ENCODE measurements around the gene SERPINB1. TPM values are rescaled to one million over a fixed set of nuclear protein-coding genes. Genes with fewer than 3 reads are reported as not detected.

Gene SERPINB1
- total and polyA plus RNA-seq, 2 experiments from 2014 or later = 5.6 to 6.5 TPM

DNA sequence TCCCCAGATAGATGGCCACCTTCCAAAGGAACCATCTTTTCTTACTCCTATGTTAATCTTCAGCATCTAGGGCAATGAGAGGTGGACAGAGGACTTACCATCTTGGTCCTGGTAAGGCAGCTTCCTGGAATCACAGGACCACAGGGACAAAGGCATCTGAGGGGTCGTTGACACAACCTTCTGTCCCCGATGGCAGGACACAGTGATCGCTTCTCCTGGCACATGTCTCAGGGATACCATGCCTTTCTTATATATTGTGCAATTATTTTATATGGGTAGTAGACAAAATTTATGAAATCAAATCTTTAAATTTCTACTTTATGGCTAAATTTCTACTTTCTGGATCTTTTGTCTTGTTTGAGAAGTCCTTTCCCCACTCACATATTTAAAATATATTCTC, 20.1 kb downstream of the SERPINB1 start:
- H3F3A ChIP-seq (replicated peaks; ENCODE audit: low read depth) = no peaks in the 10 kb centered on the region
- no peak overlapping the region for H3K27ac Mint-ChIP-seq
- no peak overlapping the region for H3K27ac ChIP-seq (ENCODE audit: low read depth)
- ATAC-seq (no peak), DNase-seq (ENCODE audit: low spot score) (no peak)
- no peaks in the 10 kb centered on the region for H3K4me1 Mint-ChIP-seq
- TF ChIP-seq, protein P1, sequence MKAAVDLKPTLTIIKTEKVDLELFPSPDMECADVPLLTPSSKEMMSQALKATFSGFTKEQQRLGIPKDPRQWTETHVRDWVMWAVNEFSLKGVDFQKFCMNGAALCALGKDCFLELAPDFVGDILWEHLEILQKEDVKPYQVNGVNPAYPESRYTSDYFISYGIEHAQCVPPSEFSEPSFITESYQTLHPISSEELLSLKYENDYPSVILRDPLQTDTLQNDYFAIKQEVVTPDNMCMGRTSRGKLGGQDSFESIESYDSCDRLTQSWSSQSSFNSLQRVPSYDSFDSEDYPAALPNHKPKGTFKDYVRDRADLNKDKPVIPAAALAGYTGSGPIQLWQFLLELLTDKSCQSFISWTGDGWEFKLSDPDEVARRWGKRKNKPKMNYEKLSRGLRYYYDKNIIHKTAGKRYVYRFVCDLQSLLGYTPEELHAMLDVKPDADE (IDR thresholded peaks at IDR 0.05) = no peak
- TF ChIP-seq, protein P2, sequence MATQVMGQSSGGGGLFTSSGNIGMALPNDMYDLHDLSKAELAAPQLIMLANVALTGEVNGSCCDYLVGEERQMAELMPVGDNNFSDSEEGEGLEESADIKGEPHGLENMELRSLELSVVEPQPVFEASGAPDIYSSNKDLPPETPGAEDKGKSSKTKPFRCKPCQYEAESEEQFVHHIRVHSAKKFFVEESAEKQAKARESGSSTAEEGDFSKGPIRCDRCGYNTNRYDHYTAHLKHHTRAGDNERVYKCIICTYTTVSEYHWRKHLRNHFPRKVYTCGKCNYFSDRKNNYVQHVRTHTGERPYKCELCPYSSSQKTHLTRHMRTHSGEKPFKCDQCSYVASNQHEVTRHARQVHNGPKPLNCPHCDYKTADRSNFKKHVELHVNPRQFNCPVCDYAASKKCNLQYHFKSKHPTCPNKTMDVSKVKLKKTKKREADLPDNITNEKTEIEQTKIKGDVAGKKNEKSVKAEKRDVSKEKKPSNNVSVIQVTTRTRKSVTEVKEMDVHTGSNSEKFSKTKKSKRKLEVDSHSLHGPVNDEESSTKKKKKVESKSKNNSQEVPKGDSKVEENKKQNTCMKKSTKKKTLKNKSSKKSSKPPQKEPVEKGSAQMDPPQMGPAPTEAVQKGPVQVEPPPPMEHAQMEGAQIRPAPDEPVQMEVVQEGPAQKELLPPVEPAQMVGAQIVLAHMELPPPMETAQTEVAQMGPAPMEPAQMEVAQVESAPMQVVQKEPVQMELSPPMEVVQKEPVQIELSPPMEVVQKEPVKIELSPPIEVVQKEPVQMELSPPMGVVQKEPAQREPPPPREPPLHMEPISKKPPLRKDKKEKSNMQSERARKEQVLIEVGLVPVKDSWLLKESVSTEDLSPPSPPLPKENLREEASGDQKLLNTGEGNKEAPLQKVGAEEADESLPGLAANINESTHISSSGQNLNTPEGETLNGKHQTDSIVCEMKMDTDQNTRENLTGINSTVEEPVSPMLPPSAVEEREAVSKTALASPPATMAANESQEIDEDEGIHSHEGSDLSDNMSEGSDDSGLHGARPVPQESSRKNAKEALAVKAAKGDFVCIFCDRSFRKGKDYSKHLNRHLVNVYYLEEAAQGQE (IDR thresholded peaks at IDR 0.05; ENCODE audit: unreplicated experiment) = no peak
- TF ChIP-seq, protein P3, sequence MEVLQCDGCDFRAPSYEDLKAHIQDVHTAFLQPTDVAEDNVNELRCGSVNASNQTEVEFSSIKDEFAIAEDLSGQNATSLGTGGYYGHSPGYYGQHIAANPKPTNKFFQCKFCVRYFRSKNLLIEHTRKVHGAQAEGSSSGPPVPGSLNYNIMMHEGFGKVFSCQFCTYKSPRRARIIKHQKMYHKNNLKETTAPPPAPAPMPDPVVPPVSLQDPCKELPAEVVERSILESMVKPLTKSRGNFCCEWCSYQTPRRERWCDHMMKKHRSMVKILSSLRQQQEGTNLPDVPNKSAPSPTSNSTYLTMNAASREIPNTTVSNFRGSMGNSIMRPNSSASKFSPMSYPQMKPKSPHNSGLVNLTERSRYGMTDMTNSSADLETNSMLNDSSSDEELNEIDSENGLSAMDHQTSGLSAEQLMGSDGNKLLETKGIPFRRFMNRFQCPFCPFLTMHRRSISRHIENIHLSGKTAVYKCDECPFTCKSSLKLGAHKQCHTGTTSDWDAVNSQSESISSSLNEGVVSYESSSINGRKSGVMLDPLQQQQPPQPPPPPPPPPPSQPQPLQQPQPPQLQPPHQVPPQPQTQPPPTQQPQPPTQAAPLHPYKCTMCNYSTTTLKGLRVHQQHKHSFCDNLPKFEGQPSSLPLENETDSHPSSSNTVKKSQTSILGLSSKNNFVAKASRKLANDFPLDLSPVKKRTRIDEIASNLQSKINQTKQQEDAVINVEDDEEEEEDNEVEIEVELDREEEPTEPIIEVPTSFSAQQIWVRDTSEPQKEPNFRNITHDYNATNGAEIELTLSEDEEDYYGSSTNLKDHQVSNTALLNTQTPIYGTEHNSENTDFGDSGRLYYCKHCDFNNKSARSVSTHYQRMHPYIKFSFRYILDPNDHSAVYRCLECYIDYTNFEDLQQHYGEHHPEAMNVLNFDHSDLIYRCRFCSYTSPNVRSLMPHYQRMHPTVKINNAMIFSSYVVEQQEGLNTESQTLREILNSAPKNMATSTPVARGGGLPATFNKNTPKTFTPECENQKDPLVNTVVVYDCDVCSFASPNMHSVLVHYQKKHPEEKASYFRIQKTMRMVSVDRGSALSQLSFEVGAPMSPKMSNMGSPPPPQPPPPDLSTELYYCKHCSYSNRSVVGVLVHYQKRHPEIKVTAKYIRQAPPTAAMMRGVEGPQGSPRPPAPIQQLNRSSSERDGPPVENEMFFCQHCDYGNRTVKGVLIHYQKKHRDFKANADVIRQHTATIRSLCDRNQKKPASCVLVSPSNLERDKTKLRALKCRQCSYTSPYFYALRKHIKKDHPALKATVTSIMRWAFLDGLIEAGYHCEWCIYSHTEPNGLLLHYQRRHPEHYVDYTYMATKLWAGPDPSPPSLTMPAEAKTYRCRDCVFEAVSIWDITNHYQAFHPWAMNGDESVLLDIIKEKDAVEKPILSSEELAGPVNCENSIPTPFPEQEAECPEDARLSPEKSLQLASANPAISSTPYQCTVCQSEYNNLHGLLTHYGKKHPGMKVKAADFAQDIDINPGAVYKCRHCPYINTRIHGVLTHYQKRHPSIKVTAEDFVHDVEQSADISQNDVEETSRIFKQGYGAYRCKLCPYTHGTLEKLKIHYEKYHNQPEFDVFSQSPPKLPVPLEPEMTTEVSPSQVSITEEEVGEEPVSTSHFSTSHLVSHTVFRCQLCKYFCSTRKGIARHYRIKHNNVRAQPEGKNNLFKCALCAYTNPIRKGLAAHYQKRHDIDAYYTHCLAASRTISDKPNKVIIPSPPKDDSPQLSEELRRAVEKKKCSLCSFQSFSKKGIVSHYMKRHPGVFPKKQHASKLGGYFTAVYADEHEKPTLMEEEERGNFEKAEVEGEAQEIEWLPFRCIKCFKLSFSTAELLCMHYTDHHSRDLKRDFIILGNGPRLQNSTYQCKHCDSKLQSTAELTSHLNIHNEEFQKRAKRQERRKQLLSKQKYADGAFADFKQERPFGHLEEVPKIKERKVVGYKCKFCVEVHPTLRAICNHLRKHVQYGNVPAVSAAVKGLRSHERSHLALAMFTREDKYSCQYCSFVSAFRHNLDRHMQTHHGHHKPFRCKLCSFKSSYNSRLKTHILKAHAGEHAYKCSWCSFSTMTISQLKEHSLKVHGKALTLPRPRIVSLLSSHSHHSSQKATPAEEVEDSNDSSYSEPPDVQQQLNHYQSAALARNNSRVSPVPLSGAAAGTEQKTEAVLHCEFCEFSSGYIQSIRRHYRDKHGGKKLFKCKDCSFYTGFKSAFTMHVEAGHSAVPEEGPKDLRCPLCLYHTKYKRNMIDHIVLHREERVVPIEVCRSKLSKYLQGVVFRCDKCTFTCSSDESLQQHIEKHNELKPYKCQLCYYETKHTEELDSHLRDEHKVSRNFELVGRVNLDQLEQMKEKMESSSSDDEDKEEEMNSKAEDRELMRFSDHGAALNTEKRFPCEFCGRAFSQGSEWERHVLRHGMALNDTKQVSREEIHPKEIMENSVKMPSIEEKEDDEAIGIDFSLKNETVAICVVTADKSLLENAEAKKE (CRISPR knock-in tag; IDR thresholded peaks at IDR 0.05) = no peak
- TF ChIP-seq, protein P4, sequence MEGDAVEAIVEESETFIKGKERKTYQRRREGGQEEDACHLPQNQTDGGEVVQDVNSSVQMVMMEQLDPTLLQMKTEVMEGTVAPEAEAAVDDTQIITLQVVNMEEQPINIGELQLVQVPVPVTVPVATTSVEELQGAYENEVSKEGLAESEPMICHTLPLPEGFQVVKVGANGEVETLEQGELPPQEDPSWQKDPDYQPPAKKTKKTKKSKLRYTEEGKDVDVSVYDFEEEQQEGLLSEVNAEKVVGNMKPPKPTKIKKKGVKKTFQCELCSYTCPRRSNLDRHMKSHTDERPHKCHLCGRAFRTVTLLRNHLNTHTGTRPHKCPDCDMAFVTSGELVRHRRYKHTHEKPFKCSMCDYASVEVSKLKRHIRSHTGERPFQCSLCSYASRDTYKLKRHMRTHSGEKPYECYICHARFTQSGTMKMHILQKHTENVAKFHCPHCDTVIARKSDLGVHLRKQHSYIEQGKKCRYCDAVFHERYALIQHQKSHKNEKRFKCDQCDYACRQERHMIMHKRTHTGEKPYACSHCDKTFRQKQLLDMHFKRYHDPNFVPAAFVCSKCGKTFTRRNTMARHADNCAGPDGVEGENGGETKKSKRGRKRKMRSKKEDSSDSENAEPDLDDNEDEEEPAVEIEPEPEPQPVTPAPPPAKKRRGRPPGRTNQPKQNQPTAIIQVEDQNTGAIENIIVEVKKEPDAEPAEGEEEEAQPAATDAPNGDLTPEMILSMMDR (conservative IDR thresholded peaks at IDR 0.05; ENCODE audit: low read depth in 2 of 2) = no peak
- TF ChIP-seq JUNB (IDR thresholded peaks at IDR 0.05; ENCODE audit: unreplicated experiment) (no peak), ZNF331 (CRISPR knock-in tag; IDR thresholded peaks at IDR 0.05; ENCODE audit: low read depth) (no peak), NANOG (IDR thresholded peaks at IDR 0.05; ENCODE audit: borderline replicate concordance) (no peak), CREB1 (CRISPR knock-in tag; IDR thresholded peaks at IDR 0.05; ENCODE audit: low read depth) (no peak), EZH2 (IDR thresholded peaks at IDR 0.05; ENCODE audit: low read depth, unreplicated experiment) (no peak), EZH2phosphoT487 (IDR thresholded peaks at IDR 0.05; ENCODE audit: unreplicated experiment) (no peak), POLR2AphosphoS5 (IDR thresholded peaks at IDR 0.05; ENCODE audit: low read depth) (no peak), ZNF114 (CRISPR knock-in tag; IDR thresholded peaks at IDR 0.05) (no peak), STAT1 (IDR thresholded peaks at IDR 0.05; ENCODE audit: unreplicated experiment) (no peak)
- no peak overlapping the region for H3K4me3 Mint-ChIP-seq
- no peak overlapping the region for H3K4me2 ChIP-seq
- no peaks in the 10 kb centered on the region for H3K79me2 ChIP-seq (replicated peaks; ENCODE audit: insufficient read depth)
- H3K36me3 Mint-ChIP-seq (ENCODE audit: low read depth) = peaks cover 4% of the 10 kb centered on the region; the same call in 1 of the 3 replicates
- H3K4me1 ChIP-seq (ENCODE audit: insufficient read depth) = no peaks in the 10 kb centered on the region
- H3K27me3 Mint-ChIP-seq (ENCODE audit: insufficient read depth, low read depth, poor library complexity) = peaks cover 1% of the 10 kb centered on the region
- H3K9me3 Mint-ChIP-seq = peaks cover 4% of the 10 kb centered on the region; the same call in 2 of the 3 replicates
- no peaks in the 10 kb centered on the region for H3K9me2 ChIP-seq (ENCODE audit: insufficient read depth)
- H4K20me1 ChIP-seq (replicated peaks; ENCODE audit: insufficient read depth) = no peaks in the 10 kb centered on the region
- H2AFZ ChIP-seq = no peak overlapping the region
- H3K27me3 ChIP-seq (ENCODE audit: insufficient read depth) = no peaks in the 10 kb centered on the region
- no peak overlapping the region for H3K4me3 ChIP-seq
- no peaks in the 10 kb centered on the region for H3K36me3 ChIP-seq (ENCODE audit: insufficient read depth)

Data from GM23338 (cell line).